Measurements from ENCODE around the gene MGMT.
A peak's percentile ranks its signal among the peaks of the same experiment; 100 is the strongest.

Gene MGMT

GRCh38 chr10:129629911-129630310, 162.9 kb downstream of the MGMT start:
- DNase-seq = no peak

GRCh38 chr10:129631006-129631405, 164.0 kb downstream of the MGMT start:
- no peak for DNase-seq

- DNase-seq = no peak
Measured at GRCh38 chr10:129631870-129632623, 165.0 kb downstream of the MGMT start.

GRCh38 chr10:129637010-129637409, 170.0 kb downstream of the MGMT start:
- DNase-seq = no peak

GRCh38 chr10:129637846-129638245, 170.8 kb downstream of the MGMT start:
- DNase-seq = peak; percentile 69

GRCh38 chr10:129641351-129641750, 174.3 kb downstream of the MGMT start:
- no peak for DNase-seq

GRCh38 chr10:129641982-129642381, 174.9 kb downstream of the MGMT start:
- DNase-seq = no peak

GRCh38 chr10:129642427-129642826, 175.4 kb downstream of the MGMT start:
- DNase-seq = no peak

- DNase-seq = no peak
Measured at GRCh38 chr10:129643266-129643665, 176.2 kb downstream of the MGMT start.

- no peak for DNase-seq
Measured at GRCh38 chr10:129645487-129645886, 178.4 kb downstream of the MGMT start.

- no peak for DNase-seq
Measured at GRCh38 chr10:129646973-129647372, 179.9 kb downstream of the MGMT start.

- no peak for DNase-seq
Measured at GRCh38 chr10:129647590-129647989, 180.5 kb downstream of the MGMT start.

- DNase-seq = no peak
Measured at GRCh38 chr10:129648856-129649255, 181.8 kb downstream of the MGMT start.

GRCh38 chr10:129652021-129652420, 185.0 kb downstream of the MGMT start:
- DNase-seq = no peak

- DNase-seq = no peak
Measured at GRCh38 chr10:129652521-129653201, 185.6 kb downstream of the MGMT start.

GRCh38 chr10:129653428-129653827, 186.4 kb downstream of the MGMT start:
- no peak for DNase-seq

- DNase-seq = no peak
Measured at GRCh38 chr10:129653861-129654260, 186.8 kb downstream of the MGMT start.

GRCh38 chr10:129654461-129654860, 187.4 kb downstream of the MGMT start:
- no peak for DNase-seq

GRCh38 chr10:129655007-129655678, 188.1 kb downstream of the MGMT start:
- no peak for DNase-seq

- no peak for DNase-seq
Measured at GRCh38 chr10:129655679-129656031, 188.6 kb downstream of the MGMT start.

- no peak for DNase-seq
Measured at GRCh38 chr10:129656642-129657041, 189.6 kb downstream of the MGMT start.

GRCh38 chr10:129657297-129658017, 190.4 kb downstream of the MGMT start:
- no peak for DNase-seq

- no peak for DNase-seq
Measured at GRCh38 chr10:129658376-129659072, 191.5 kb downstream of the MGMT start.
